KBM-7 (cell line): Measurements from ENCODE around the gene TMX3.

Experiments
- DNase-seq: peaks from one replicate; pipeline ENCODE4 v3.0.0-alpha.2; 2015
- in situ Hi-C: fragments of 300-500 bp; cut with MboI; formaldehyde crosslinking; loops from 2 replicates; pipeline ENCODE4 v1.14.3; 2020; ENCODE audit warnings: low sequenced_read_pairs, low pct_unique_long_range_greater_than_20kb, mixed read lengths

Gene TMX3, protein sequence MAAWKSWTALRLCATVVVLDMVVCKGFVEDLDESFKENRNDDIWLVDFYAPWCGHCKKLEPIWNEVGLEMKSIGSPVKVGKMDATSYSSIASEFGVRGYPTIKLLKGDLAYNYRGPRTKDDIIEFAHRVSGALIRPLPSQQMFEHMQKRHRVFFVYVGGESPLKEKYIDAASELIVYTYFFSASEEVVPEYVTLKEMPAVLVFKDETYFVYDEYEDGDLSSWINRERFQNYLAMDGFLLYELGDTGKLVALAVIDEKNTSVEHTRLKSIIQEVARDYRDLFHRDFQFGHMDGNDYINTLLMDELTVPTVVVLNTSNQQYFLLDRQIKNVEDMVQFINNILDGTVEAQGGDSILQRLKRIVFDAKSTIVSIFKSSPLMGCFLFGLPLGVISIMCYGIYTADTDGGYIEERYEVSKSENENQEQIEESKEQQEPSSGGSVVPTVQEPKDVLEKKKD

GRCh38 chr18:68714712-68715496 lies at the start of gene TMX3:
Gene TMX3 (minus strand): TSS chr18:68715108. CDS start chr18:68714981, 127 bp downstream.
- peak; percentile 93 for DNase-seq
- in situ Hi-C loops = no loop called here

DNA sequence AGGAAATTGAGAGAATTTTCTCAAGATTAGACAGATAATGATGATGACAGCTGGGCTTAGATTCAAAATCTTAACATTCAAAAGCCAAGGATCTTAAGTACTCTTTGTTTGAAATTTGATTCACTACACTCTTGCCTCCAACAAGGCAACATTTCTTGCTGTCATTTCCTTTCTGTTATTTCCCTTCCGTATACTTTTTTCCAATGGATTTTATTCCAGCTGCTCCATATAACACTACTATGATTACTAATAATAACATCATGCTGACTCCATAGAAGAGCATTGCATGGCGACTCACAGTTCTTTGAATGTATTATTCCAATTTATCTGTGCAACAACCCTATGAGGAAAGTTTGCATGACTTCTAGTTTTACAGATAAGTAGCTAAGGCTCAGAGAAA lies 49.1 kb upstream of the TMX3 start:
- DNase-seq = no peak
- in situ Hi-C loops = no loop called here

- in situ Hi-C loops = no loop called here
- DNase-seq = no peak
Observed at GRCh38 chr18:68763083-68763482, 48.2 kb upstream of the TMX3 start.

- in situ Hi-C loops = no loop called here
- no peak for DNase-seq
Observed at GRCh38 chr18:68759308-68759707, 44.4 kb upstream of the TMX3 start.

DNA sequence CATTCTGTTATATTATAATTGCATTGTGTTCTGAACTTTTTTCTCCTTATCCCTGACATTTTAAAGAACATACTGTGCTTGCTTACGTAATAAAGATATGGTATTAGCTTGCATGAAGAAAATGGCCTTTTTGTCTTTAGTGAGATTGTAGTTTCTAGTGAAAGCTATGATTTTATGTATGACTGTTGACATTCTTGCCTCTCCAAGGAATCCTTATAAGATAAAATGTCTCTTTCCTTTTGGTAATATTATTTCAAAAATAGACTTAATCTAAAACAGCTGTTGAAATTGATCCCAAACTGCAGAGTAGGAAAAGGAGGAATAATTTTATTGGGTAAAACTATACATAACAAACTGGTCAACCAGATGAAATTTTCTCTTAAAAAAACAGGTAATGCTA lies 42.2 kb upstream of the TMX3 start:
- in situ Hi-C loops = no loop called here
- DNase-seq = no peak

- in situ Hi-C loops = no loop called here
- DNase-seq = no peak
Observed at GRCh38 chr18:68742206-68742605, 27.3 kb upstream of the TMX3 start.

DNA sequence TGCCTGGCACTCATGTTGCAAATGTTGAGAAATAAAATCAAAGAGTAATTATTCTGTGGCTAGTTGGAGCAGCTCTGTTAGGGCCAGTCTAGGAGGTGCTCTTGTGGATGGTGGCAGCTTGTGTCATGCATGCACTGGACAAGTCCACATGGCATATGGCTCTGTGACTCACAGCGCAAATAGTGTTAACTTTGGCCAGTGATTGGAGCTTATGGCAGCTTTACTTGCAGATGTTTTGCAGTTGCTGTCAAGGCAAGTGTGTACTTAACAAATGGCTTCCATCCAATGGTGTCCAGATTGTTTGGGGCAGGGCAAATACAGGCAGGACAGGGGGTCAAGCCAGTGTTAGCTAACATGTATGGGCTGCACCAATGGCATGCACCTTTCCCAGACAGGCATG lies 26.1 kb upstream of the TMX3 start:
- no peak for DNase-seq
- in situ Hi-C loops = no loop called here

GRCh38 chr18:68739462-68739861 lies 24.6 kb upstream of the TMX3 start:
- in situ Hi-C loops = no loop called here

DNA sequence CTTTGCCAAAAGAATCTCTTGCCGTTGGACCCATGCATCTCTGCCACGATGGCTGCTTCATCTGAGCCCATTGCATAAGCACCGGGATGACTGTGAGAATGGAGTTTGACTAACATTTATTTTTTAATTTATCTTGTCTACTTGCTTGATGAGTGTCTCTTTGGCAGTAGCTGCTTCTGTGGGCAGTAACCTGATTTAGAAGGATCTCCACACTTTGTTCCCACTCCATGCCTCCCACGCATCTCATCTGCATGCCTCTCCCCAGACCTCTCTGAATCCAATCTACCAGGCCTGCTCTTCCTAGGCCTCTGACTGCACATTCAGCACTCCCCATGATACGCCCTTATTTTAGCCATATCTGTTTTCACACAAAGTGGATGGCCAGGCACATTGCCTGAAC lies 23.7 kb upstream of the TMX3 start:
- in situ Hi-C loops = no loop called here
- no peak for DNase-seq

More at GRCh38 chr18:68739462-68739861, 24.6 kb upstream of the TMX3 start:
- DNase-seq = no peak

DNA sequence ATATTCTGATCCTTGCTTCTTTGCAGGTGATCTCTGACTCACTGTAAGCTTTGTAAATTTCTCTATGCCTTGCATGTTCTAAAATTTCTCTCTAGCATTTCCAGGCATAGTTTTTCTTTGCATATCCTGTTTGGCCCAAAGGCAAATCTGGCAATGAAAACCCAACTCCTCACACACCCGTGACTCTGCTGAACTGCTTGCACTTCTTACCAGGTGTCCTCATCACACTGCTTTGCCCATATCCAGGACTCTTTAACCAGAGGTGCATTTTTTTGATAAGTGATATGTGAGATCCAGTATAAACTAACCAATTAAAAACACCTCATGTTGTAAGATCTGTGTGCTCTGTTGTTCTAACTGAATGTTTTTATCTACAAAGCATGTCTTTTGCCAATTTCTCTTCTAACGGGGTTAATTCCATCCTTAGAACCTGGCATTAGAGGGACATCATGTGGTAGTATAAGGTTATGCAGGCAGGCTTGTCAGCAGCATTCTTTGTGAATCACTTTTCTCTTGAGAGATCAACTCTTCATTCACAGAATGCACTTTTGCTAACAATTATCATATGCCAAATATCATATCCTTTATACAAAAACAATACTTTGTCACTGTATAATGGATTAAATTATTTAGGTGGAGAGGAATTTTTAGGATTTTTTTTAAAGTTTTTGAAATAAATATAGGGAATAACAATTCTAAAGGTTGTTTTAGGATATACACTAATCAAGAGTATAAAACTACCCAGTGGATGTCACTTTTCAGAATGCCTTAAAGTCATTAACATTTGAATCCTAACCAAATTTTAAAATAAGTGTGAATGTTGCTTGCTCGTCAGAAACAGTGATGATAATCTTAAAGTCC lies 20.8 kb upstream of the TMX3 start:
- peak; percentile 54 for DNase-seq
- in situ Hi-C loops = no loop called here

- no peak for DNase-seq
- in situ Hi-C loops = no loop called here
Observed at GRCh38 chr18:68734308-68734707, 19.4 kb upstream of the TMX3 start.

GRCh38 chr18:68733707-68734106 lies 18.8 kb upstream of the TMX3 start:
- in situ Hi-C loops = no loop called here
- no peak for DNase-seq

DNA sequence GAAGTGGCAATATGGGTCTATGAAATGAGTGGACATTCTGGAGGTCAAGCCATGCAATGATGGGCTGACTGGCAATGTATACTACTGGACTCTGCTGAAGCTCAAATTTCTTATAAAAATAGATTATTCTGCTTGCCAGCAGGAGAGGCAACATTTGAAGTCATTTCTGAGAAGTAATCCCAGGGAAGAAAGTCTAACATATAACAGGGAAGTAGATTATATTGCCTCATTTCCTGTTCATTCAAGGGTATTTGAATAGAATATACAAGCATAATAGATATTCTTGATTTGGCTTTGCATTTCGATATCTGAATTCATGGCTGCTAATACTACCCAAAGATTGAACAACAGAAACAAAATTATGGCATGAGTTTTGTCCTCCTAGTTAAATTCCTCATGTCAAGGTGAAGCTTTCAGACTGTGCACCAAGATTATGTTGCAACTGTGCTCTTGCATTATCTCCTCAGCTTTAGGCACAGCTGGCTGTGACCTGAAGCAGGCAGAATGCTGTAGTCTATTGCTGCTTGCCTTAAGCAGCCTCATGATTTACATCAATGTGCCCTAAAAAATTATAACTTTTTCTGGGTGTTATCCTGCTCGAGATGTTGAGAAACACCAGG lies 13.3 kb upstream of the TMX3 start:
- peak; percentile 28 for DNase-seq

GRCh38 chr18:68727506-68727905 lies 12.6 kb upstream of the TMX3 start:
- in situ Hi-C loops = no loop called here

More for the DNA sequence above, 13.3 kb upstream of the TMX3 start:
- in situ Hi-C loops = no loop called here

DNA sequence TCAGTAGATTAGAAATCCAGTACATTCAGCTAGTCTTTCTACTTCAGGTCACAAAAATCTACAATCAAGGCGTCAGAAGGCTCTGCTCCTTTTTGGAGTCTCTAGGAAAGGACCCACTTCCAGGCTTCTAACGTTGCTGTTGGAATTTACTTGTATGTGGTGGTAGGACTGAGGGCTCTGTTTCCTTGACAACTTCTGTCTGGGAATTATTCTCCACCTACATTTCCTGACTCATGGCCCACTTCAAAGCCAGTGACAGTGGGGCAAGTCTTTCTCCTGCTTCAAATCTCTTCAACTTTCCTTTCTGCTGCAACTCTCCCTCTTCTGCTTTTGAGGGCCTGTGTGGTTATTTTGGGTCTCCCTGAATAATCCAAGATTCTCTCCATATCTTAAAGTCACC lies 10.4 kb upstream of the TMX3 start:
- DNase-seq = no peak
- in situ Hi-C loops = no loop called here

More at GRCh38 chr18:68727506-68727905, 12.6 kb upstream of the TMX3 start:
- DNase-seq = no peak

DNA sequence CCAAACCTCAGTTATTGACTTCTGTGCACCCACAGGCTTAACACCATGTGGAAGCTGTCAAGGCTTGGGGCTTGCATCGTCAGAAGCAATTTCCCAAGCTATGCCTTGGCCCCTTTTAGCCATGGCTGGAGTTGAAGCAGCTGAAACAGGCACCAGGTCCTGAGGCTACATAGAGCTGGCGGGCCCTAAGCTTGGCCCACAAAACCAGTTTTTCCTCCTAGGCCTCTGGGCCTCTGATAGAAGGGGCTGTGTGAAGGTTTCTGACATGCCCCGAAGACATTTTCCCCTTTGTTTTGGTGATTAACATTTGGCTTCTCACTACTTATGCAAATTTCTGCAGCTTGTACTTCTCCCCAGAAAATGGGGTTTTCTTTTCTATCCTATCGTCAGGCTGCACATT lies 9.1 kb upstream of the TMX3 start:
- in situ Hi-C loops = no loop called here
- DNase-seq = no peak

GRCh38 chr18:68723539-68723938 lies 8.6 kb upstream of the TMX3 start:
- in situ Hi-C loops = no loop called here
- no peak for DNase-seq

DNA sequence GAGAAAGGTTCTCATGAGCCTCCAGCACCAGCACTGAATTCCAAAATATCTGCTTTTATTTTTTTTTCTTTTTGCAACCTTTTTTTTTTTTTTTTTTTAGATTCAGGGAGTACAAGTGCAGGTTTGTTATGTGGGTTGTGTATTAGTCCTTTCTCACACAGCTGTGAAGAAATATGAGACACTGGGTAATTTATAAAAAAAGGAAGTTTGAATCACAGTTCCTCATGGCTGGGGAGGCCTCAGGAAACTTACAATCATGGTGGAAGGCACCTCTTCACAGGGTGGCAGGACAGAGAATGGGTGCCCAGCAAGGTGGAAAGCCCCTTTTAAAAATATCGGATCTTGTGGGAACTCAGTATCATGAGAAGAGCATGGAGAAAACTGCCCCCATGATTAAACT lies 7.9 kb upstream of the TMX3 start:
- DNase-seq = no peak
- in situ Hi-C loops = no loop called here
